HG03060 (cell line): ENCODE data around the gene FER.
"Not testable (repeated sequence)": the region's sequence is repeated elsewhere in the genome, so short reads cannot be mapped to it uniquely, and the experiment has no call there.

Source experiments
- ATAC-seq: cut with Tn5 transposase; IDR thresholded peaks from one replicate; pipeline ENCODE4 v1.9.1; 2021; ENCODE audit warnings: low read depth, moderate number of reproducible peaks; ENCODE audit not compliant: unreplicated experiment

The FER gene

GRCh38 chr5:108747774-108748400, at the start of gene FER:
FER (plus strand) TSS chr5:108747897; CDS start chr5:108798183, 50,286 bp downstream.
- ATAC-seq = peak; percentile 45

GRCh38 chr5:108700388-108700787, 47.3 kb upstream of the FER start:
- ATAC-seq = not testable (repeated sequence)

- ATAC-seq = no peak
Measured at GRCh38 chr5:108700930-108701329, 46.8 kb upstream of the FER start.

- no peak for ATAC-seq
Measured at GRCh38 chr5:108702546-108702945, 45.2 kb upstream of the FER start.

DNA sequence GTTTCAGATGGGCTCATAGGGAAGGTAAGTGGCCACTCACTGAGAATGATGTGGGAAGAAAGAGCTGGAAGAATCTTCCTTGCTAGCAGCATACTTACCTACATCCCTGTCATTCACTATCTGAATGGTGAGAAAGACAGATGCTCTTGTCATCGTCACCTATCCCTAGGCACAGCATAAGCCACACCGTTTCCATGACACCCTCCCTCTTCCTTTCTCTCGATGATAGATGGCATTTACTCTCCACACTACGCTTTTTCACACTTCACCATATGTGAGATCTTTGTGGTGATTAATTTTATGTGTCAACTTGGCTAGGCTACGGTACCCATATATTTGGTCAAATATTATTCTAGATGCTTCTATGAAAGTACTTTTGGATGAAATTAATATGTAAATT, 44.4 kb upstream of the FER start:
- no peak for ATAC-seq

- ATAC-seq = no peak
Measured at GRCh38 chr5:108707141-108707540, 40.6 kb upstream of the FER start.

DNA sequence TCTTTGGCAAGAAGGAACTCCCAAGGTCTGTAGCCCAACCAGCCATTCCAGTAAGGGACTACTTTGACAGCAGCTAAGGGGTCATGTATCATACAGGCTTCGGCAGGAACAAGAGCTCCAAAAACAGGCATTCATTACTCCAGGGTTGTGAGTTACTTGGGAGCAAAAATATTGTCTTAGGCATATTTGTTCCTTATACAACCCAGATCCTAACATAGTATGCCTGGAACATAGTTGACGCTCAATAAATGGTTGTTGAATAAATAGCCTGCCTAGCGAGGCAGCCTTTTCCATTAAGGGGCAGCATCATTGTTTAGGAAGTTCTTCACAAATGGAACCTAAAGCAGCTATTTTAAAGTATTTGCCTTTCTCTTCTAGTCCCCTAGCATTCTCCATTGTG, 35.8 kb upstream of the FER start:
- no peak for ATAC-seq

GRCh38 chr5:108715408-108715807, 32.3 kb upstream of the FER start:
- no peak for ATAC-seq

GRCh38 chr5:108720391-108720790, 27.3 kb upstream of the FER start:
- peak; percentile 88 for ATAC-seq

DNA sequence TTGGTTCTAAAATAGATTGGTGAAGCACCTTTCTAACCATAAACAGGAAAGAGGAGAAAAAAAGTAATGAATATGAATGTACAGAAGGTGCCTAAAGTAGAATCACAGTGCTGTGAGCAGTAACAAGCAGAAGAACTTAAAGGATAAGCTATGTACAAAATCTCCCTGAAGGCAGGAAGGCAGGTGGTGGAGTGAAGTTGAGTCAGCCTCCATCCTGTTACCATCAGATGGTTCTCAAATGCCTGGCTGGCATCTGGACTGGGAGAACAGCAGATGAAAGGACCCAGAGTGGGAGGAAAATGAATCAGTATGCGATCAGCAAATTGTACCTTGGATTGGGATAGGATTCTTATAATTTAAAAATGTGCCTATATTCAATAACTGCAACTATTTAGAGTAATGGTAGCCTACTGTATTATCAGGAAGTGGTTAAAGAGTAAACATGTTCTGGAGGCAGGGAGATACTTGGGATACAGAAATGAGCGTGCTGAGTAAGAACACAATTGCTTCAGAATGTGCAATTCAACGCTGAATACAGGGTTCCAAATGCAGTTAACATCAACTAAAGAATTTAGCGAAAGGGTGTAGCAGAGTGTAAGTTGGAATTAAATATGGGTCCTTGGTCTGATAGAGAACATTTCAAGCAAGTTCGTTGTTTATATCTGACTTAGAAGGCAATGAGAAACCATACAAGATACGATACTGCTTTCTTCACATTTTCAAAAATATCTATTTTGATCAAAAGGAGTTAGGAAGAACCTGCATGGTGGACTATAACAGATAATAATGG, 21.1 kb upstream of the FER start:
- no peak for ATAC-seq

- no peak for ATAC-seq
Measured at GRCh38 chr5:108727236-108727650, 20.5 kb upstream of the FER start.

- peak; percentile 30 for ATAC-seq
Measured at GRCh38 chr5:108727651-108728565, 19.8 kb upstream of the FER start.

- peak; percentile 8 for ATAC-seq
Measured at GRCh38 chr5:108728566-108729241, 19.0 kb upstream of the FER start.

- ATAC-seq = no peak
Measured at GRCh38 chr5:108729242-108729615, 18.5 kb upstream of the FER start.

- peak; percentile 59 for ATAC-seq
Measured at GRCh38 chr5:108730617-108731340, 16.9 kb upstream of the FER start.

GRCh38 chr5:108735790-108736189, 11.9 kb upstream of the FER start:
- ATAC-seq = no peak

- ATAC-seq = no peak
Measured at GRCh38 chr5:108736855-108737254, 10.8 kb upstream of the FER start.

DNA sequence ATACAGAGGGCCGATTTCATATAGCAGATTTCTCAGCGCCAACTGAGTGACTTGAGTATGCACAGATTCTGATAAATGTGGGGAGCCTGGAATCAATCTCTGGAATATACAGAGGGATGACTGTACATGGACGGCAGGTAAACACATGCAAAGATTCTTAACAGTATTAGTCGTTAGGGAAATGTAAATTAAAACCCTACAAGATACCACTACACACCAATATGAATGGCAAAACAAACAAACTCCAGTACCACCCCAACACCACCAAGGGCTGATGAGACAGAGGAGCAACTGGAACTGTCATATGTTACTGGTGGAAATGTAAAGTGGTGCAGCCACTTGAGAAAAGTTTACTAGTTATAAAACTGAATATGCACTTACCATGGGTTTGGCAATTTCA, 8.3 kb upstream of the FER start:
- no peak for ATAC-seq

DNA sequence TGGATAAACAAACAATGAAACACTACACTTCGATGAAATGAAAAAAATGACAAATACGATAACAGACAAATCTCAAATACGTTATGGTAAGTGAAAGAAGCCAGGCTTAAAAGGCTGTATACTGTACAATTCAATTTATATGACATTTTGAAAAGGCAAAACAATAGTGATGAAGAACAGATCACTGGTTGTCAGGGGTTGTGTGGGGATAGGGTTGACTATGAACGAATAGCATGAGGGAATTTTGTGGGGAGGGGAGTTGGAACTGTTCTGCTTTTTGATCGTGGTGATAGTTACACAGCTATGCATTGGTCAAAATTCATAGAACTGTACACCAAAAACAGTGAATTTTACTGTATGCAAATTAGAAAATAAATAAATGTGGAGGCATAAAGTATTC, 7.8 kb upstream of the FER start:
- ATAC-seq = no peak

- no peak for ATAC-seq
Measured at GRCh38 chr5:108743319-108743718, 4.4 kb upstream of the FER start.
